Measurements from ENCODE around the gene GRIP1. TPM values are rescaled to one million over a fixed set of nuclear protein-coding genes. Genes with fewer than 3 reads are reported as not detected.

The GRIP1 gene
- total RNA-seq, 4 donors from 2014 or later: 0.18 to 2.1 (median 0.34) TPM

GRCh38 chr12:66688846-66689439, 10.1 kb upstream of the GRIP1 start:
- H3K4me3 ChIP-seq: no peak overlapping the region
- intact Hi-C loops (cut with DNase I; ENCODE audit: low total_unique reads): loop anchor here (5.0 kb wide), 1 partner anchor 173 kb away; no protein-coding TSS in a partner anchor
- H3K36me3 ChIP-seq: no peaks in the 10 kb centered on the region
- DNase-seq: no peak
- H3K27ac ChIP-seq: no peak overlapping the region
- H3K9me3 ChIP-seq: no peaks in the 10 kb centered on the region
- TF ChIP-seq POLR2A (IDR thresholded peaks at IDR 0.05): no peak
- TF ChIP-seq CTCF (IDR thresholded peaks at IDR 0.05 in 4 of 5, conservative IDR thresholded peaks at IDR 0.05 in 1 of 5): peak in 3 of 5 experiments; percentile 20 to 24 (median 22)
- H3K4me1 ChIP-seq: no peaks in the 10 kb centered on the region
- ATAC-seq: no peak
- H3K27me3 ChIP-seq: no peaks in the 10 kb centered on the region
- in situ Hi-C loops (cut with MboI; ENCODE audit: low sequenced_read_pairs in 4 of 4): loop anchor here in 1 of 4 donors (25.0 kb wide), 1 partner anchor 427 kb away; no protein-coding TSS in a partner anchor

- no peak for ATAC-seq
- intact Hi-C loops (cut with DNase I; ENCODE audit: low total_unique reads): no loop called here
These were observed 5.3 kb upstream of the GRIP1 start for GRCh38 chr12:66684222-66684621.

GRCh38 chr12:66683822-66684221, 4.9 kb upstream of the GRIP1 start:
- H3K9me3 ChIP-seq: no peaks in the 10 kb centered on the region
- in situ Hi-C loops (cut with MboI; ENCODE audit: low sequenced_read_pairs in 4 of 4) (loop anchor here in 1 of 4 donors (25.0 kb wide), 1 partner anchor 422 kb away; no protein-coding TSS in a partner anchor), intact Hi-C loops (cut with DNase I; ENCODE audit: low total_unique reads) (no loop called here)

More at GRCh38 chr12:66684222-66684621, 5.3 kb upstream of the GRIP1 start:
- TF ChIP-seq POLR2A (IDR thresholded peaks at IDR 0.05): no peak
- no peak for TF ChIP-seq CTCF (IDR thresholded peaks at IDR 0.05 in 4 of 5, conservative IDR thresholded peaks at IDR 0.05 in 1 of 5)
- DNase-seq: no peak
- no peak overlapping the region for H3K4me3 ChIP-seq
- H3K36me3 ChIP-seq: no peaks in the 10 kb centered on the region
- in situ Hi-C loops (cut with MboI; ENCODE audit: low sequenced_read_pairs in 4 of 4): loop anchor here in 1 of 4 donors (25.0 kb wide), 1 partner anchor 422 kb away; no protein-coding TSS in a partner anchor
- H3K4me1 ChIP-seq: no peaks in the 10 kb centered on the region
- no peaks in the 10 kb centered on the region for H3K27me3 ChIP-seq
- H3K27ac ChIP-seq: no peak overlapping the region
- no peaks in the 10 kb centered on the region for H3K9me3 ChIP-seq

GRCh38 chr12:66683073-66683472, 4.2 kb upstream of the GRIP1 start:
- TF ChIP-seq POLR2A (IDR thresholded peaks at IDR 0.05): no peak
- no peak for TF ChIP-seq CTCF (IDR thresholded peaks at IDR 0.05 in 4 of 5, conservative IDR thresholded peaks at IDR 0.05 in 1 of 5)
- Histone ChIP-seq H3K4me3 (no peak overlapping the region), H3K9me3 (no peaks in the 10 kb centered on the region), H3K27me3 (no peaks in the 10 kb centered on the region), H3K4me1 (peaks cover 4 to 5% of the 10 kb centered on the region in 2 donors), H3K36me3 (no peaks in the 10 kb centered on the region), H3K27ac (no peak overlapping the region)
- intact Hi-C loops (cut with DNase I; ENCODE audit: low total_unique reads) (no loop called here), in situ Hi-C loops (cut with MboI; ENCODE audit: low sequenced_read_pairs in 4 of 4) (loop anchor here in 1 of 4 donors (25.0 kb wide), 1 partner anchor 421 kb away; no protein-coding TSS in a partner anchor)
- ATAC-seq (no peak), DNase-seq (no peak)

More at GRCh38 chr12:66683822-66684221, 4.9 kb upstream of the GRIP1 start:
- Histone ChIP-seq H3K27ac (no peak overlapping the region), H3K27me3 (no peaks in the 10 kb centered on the region), H3K36me3 (no peaks in the 10 kb centered on the region), H3K4me1 (no peaks in the 10 kb centered on the region), H3K4me3 (no peak overlapping the region)
- TF ChIP-seq CTCF (IDR thresholded peaks at IDR 0.05 in 4 of 5, conservative IDR thresholded peaks at IDR 0.05 in 1 of 5) (no peak), POLR2A (IDR thresholded peaks at IDR 0.05) (no peak)
- DNase-seq: no peak
- ATAC-seq: no peak
